Left lung (tissue), 10 donors: ENCODE data around the gene ABCA5. TPM values are rescaled to one million over a fixed set of nuclear protein-coding genes. Genes with fewer than 3 reads are reported as not detected.
A peak's percentile ranks its signal among the peaks of the same experiment; 100 is the strongest.

ENCODE experiments used
- ATAC-seq: fragments of 200-7000 bp; cut with Tn5 transposase; one replicate; pipeline ENCODE4 v1.9.1; 2020; ENCODE audit warnings: moderate library complexity
- DNase-seq, 4 donors: peaks; one replicate each; pipeline ENCODE4 v3.0.0-alpha.2; 2013 to 2020
- H3K27ac ChIP-seq, 2 donors: fragments of 200-600 bp; sonication (generic) in 1 of 2; one replicate each; pipeline versions ENCODE4 v1.5.0 to v1.8.0; 2020 to 2021
- H3K27me3 ChIP-seq, 2 donors: fragments of 200-600 bp; sonication (generic) in 1 of 2; one replicate each; pipeline versions ENCODE4 v1.5.0 to v1.8.0; 2020 to 2021
- H3K36me3 ChIP-seq, 2 donors: fragments of 200-600 bp; sonication (generic) in 1 of 2; one replicate each; pipeline versions ENCODE4 v1.5.0 to v1.8.0; 2020 to 2021
- H3K4me1 ChIP-seq, 2 donors: fragments of 200-600 bp; one replicate each; pipeline ENCODE4 v1.8.0; 2021
- H3K4me3 ChIP-seq, 2 donors: fragments of 200-600 bp; sonication (generic) in 1 of 2; one replicate each; pipeline versions ENCODE4 v1.5.0 to v1.8.0; 2020 to 2021; ENCODE audit warnings: mild to moderate bottlenecking in 1 of 2
- H3K9me3 ChIP-seq, 2 donors: fragments of 200-600 bp; sonication (generic) in 1 of 2; one replicate each; pipeline versions ENCODE4 v1.5.0 to v1.8.0; 2020 to 2021
- CTCF ChIP-seq, 2 donors: fragments of 200-600 bp; sonication (generic) in 1 of 2; IDR thresholded peaks; one replicate each; pipeline versions ENCODE4 v1.5.0 to v1.8.0; 2021; ENCODE audit warnings: antibody characterized with exemption in 2 of 2
- intact Hi-C, 2 donors: fragments of 100-400 bp; cut with DNase I; formaldehyde crosslinking; loops; one replicate each; pipeline versions ENCODE4 v1.11.2 to v1.14.2; 2022
- polyA plus RNA-seq, 6 donors: library from polyadenylated mRNA; unstranded; fragments of 120-200 nt; gene quantifications; one replicate each; pipeline ENCODE4 v1.2.1, GENCODE V29; 2013; ENCODE audit not compliant: insufficient read length in 6 of 6
- total RNA-seq, 2 donors: library from RNA; stranded (reverse); fragmentation: NEBNext Ultra II Directional; extraction: Animal tissue kit (Norgen Biotek cat#: 25700); gene quantifications; one replicate each; pipeline ENCODE4 v1.2.1, GENCODE V29; 2021
- donor health status: DM: no; HTN: yes; CAD: no.
- donor health status: DM: no; HTN: no; CAD: no.

ABCA5 gene
- total and polyA plus RNA-seq, 8 donors = 14.7 to 29.8 (median 20.0) TPM

GRCh38 chr17:69228018-69228417 is 98.9 kb downstream of the ABCA5 start:
- DNase-seq (no peak), ATAC-seq (no peak)
- TF ChIP-seq CTCF (IDR thresholded peaks at IDR 0.05) = no peak
- no peaks in the 10 kb centered on the region for H3K36me3 ChIP-seq
- peak overlapping the region; percentile 23 to 45 for H3K27ac ChIP-seq
- H3K4me3 ChIP-seq = no peak overlapping the region
- intact Hi-C loops = no loop called here
- no peaks in the 10 kb centered on the region for H3K27me3 ChIP-seq
- no peaks in the 10 kb centered on the region for H3K4me1 ChIP-seq
- peaks cover 6 to 8% of the 10 kb centered on the region in 2 donors for H3K9me3 ChIP-seq

GRCh38 chr17:69227541-69227940 is 99.4 kb downstream of the ABCA5 start:
- no peak for ATAC-seq
- intact Hi-C loops = no loop called here
- no peaks in the 10 kb centered on the region for H3K36me3 ChIP-seq
- no peaks in the 10 kb centered on the region for H3K27me3 ChIP-seq
- TF ChIP-seq CTCF (IDR thresholded peaks at IDR 0.05) = no peak
- H3K4me3 ChIP-seq = no peak overlapping the region
- no peaks in the 10 kb centered on the region for H3K4me1 ChIP-seq
- no peak for DNase-seq
- H3K27ac ChIP-seq = peak overlapping the region in 1 of 2 donors; percentile 45
- H3K9me3 ChIP-seq = peaks cover 4% of the 10 kb centered on the region in 2 donors

- no peaks in the 10 kb centered on the region for H3K9me3 ChIP-seq
- no peaks in the 10 kb centered on the region for H3K36me3 ChIP-seq
- ATAC-seq (no peak), DNase-seq (no peak)
- no peak overlapping the region for H3K4me3 ChIP-seq
- H3K27me3 ChIP-seq = no peaks in the 10 kb centered on the region
- intact Hi-C loops = no loop called here
- no peak for TF ChIP-seq CTCF (IDR thresholded peaks at IDR 0.05)
- no peak overlapping the region for H3K27ac ChIP-seq
- no peaks in the 10 kb centered on the region for H3K4me1 ChIP-seq
Observed at GRCh38 chr17:69223809-69224208, 103.1 kb downstream of the ABCA5 start.

GRCh38 chr17:69222707-69223258 is 104.2 kb downstream of the ABCA5 start:
- H3K4me1 ChIP-seq = no peaks in the 10 kb centered on the region
- no peak overlapping the region for H3K4me3 ChIP-seq
- H3K27me3 ChIP-seq = no peaks in the 10 kb centered on the region
- no peaks in the 10 kb centered on the region for H3K9me3 ChIP-seq
- no peaks in the 10 kb centered on the region for H3K36me3 ChIP-seq
- no peak for DNase-seq
- no peak for ATAC-seq
- no peak overlapping the region for H3K27ac ChIP-seq
- TF ChIP-seq CTCF (IDR thresholded peaks at IDR 0.05) = no peak
- intact Hi-C loops = no loop called here

- H3K27ac ChIP-seq = no peak overlapping the region
- no peaks in the 10 kb centered on the region for H3K9me3 ChIP-seq
- ATAC-seq (no peak), DNase-seq (no peak)
- intact Hi-C loops = no loop called here
- no peaks in the 10 kb centered on the region for H3K4me1 ChIP-seq
- H3K4me3 ChIP-seq = no peak overlapping the region
- H3K36me3 ChIP-seq = no peaks in the 10 kb centered on the region
- TF ChIP-seq CTCF (IDR thresholded peaks at IDR 0.05) = no peak
- no peaks in the 10 kb centered on the region for H3K27me3 ChIP-seq
Observed at GRCh38 chr17:69220098-69220497, 106.8 kb downstream of the ABCA5 start.
